HG03521 (cell line): ENCODE results near the gene MAP1S.
"Not testable (repeated sequence)": the region's sequence is repeated elsewhere in the genome, so short reads cannot be mapped to it uniquely, and the experiment has no call there.

Source experiments
- ATAC-seq: cut with Tn5 transposase; IDR thresholded peaks from one replicate; pipeline ENCODE4 v1.9.1; 2021; ENCODE audit warnings: mild to moderate bottlenecking, moderate library complexity; ENCODE audit not compliant: unreplicated experiment

Gene MAP1S

DNA sequence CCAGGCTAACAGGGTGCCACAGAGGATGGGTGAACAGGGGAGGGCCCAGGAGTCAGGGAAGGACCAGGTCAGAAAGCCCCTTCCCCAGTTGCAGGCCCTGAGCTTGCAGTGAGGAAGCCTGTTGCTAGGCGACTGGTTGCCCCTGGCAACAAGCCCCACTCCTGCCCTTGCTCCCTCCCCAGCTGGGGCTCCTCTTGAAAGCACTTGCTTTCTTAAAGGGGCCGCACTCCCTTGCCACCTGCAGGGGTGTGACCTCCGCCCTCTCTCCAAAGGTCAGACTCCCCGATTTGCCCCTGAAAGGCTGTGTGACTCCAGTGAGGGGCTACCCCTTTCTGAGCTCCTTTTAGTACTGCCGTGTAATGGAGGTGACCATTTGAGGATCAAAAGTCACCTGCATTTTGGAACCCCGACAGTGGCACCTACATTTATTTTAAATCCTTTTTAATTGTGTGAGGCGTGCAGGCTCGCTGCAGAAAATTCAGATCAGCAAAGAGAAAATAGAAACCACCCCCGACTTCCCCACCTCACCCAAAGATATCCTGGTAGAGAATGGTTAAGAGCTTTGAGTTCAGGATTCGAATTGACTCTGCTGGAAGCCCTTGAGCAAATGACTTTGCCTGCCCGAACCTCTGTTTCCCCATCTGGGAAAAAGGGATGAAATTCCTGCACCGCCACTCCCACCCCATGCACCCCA is 36.8 kb downstream of the MAP1S start:
- peak; percentile 32 for ATAC-seq

DNA sequence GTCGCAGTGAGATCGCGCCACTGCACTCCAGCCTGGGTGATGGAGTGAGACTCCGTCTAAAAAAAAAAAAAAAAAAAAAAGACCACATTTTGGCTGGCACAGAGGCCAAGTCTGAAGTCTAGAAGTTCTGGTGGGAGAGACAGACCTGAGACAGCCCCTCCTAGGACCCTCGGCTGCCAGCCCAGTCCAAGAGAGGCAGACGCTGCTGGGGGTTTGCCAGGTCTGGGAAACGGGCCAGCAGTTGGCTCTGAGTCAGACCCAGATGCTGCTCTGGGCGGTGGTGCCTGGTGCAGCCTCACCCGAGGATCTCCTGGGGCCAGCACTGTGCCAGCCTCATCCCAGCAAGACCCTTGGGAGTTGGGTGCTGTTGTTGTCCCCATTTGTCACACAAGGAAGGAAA is 37.8 kb downstream of the MAP1S start:
- ATAC-seq: no peak

DNA sequence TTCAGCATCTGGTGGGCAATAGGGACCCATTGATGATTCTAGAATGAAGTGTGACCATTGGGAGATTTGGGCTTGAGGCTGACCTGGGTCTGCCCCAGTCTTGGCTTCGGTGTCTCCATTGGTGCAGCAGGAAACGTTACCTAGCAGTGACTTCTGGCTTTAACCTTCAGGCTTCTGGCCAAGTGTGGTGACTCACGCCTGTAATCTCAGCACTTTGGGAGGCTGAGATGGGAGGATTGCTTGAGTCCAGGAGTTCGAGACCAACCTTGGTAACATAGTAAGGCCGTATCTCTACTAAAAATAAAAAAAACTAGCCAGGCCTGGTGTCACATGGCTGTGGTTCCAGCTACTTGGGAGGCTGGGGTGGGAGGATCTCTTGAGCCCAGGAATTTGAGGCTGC is 39.2 kb downstream of the MAP1S start:
- no peak for ATAC-seq

DNA sequence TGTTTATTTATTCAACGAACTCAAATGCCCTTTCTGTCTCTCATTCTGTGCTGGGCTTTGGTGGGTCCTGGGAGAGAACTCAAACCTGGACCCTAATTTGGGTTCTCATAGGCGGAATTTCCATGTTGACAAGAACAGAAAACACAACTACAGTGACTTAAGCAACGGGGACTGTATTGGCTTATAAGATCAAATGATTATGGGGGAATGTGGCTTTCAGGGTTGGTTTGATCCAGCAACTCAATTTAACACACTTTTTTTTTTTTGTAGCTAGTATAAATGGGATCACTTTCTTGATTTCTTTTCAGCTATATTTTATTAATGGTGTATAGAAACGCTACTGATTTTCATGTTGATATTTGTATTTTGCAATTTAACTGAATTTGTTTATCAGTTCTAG is 41.9 kb downstream of the MAP1S start:
- ATAC-seq: no peak

DNA sequence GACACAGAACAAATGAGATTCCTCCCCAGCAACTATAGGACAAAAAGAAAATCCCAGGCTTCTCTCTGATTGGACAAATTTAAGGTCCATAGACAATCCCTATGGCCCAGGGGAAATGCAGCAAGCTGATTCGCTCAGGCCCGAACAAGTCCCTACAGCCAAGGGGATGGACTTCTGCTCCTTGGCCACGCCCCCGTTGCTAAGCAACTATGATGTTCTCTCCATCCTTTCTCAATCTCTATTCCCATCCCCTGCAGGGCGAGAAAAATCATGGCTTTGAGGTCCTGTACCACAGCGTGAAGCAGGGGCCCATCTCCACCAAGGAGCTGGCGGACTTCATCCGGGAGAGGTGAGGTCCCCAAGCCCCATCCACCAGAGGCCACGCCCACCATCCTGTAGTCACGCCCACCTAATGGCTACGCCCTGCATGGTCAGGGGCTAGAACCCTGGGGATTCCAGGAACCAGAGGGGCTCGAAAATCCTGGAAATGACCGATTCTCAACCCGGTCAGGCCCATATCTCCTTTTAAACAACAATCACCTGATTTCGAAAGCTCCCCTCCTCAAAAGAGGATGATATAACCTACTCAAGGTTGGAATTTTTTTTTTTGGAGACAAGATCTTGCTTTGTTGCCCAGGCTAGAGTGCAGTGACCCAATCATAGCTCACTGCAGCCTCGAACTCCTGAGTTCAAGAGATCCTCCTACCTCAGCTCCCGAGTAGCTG is 43.4 kb downstream of the MAP1S start:
- no peak for ATAC-seq

DNA sequence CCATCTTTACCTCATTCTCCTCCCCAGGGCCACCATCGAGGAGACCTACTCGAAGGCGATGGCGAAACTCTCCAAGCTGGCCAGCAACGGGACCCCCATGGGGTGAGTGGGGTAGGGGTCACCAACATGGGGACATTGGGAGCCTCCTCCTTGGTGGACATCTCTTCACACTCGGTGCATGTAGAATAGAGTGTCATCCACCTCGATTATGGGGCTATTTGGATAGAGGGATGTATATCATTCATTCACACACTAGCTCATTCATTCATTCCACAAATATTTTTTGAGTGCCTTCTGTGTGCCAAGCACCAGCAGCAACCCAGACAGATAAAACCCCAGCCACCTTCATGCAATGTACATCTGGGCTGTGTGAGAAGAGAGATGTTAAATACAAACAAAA is 45.1 kb downstream of the MAP1S start:
- no peak for ATAC-seq

DNA sequence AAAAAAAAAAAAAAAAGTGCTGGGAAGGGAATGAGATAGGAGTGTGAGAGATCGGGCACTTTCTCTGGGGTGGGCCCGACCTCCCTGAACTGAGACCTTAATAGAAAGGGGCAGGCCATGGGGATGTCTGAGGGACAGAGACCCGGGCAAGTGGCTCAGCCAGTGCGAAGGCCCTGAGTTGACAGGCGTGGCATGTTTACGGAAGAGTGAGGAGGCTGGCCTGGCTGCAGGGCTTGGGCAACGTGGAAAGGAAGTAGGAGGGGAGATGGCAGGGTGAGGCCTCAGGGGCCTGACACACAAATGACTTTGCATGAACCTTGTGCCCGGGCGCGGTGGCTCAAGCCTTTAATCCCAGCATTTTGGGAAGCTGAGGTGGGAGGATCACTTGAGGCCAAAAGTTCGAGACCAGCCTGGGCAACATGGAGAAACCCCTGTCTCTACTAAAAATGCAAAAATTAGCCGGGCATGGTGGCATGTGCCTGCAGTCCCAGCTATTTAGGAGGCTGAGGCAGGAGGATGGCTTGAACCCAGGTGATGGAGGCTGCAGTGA is 45.9 kb downstream of the MAP1S start:
- no peak for ATAC-seq

DNA sequence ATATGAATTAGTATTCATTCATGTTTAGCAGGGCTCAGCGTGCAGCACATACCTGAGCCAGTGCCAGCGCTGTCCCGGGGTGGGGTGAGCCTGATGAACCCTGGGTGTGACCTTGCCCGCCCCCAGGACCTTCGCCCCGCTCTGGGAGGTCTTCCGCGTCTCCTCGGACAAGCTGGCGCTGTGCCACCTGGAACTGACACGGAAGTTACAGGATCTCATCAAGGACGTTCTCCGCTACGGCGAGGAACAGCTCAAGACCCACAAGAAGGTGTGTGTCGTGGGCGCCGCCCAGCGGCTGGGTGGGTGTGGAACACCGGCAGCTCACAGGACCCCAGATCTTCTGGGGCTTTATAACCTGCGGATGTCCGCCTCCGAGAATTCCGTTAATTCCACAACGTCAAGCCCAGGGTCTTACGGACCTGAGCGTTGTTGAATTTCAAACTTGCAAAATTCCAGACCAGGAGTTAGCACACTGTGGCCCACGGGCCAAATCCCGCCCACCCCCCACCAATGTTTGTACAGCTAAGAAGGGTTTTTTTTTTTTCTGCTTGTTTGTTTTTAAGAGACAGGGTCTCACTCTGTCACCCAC is 47.4 kb downstream of the MAP1S start:
- no peak for ATAC-seq

DNA sequence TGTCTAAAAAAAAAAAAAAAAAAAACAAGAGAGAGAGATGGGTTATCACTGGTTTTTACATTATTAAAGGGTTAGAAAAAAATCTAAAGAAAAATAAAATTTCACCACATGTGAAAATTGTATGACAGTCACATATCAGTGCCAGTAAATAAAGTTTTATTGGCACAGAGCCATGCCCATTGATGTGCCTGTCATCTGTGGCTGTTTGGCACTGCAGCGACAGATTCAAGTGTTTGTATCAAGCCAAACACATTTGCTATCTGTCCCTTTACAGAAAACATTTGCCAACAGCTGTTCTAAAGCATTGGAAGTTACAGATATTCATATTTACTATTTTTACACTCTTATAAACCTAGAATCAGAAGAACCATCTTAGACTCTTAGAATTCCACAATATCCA is 48.3 kb downstream of the MAP1S start:
- ATAC-seq: no peak

DNA sequence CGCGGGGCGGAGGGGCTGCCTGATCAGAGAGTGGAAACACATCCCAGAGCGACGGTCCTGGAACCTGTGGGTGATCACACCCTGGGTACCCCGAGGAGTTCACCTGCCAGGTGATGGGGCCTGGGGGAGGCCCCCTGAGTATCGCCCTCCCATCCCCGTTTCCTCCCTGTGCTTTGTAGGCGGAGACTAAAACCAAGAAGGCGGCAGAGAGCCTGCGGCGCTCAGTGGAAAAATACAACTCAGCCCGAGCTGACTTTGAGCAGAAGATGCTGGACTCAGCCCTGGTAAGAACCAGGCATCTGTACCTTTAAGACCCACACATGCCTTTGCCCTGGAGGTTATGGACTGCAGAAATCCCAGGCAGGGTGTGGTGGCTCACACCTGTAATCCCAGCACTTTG is 51.3 kb downstream of the MAP1S start:
- ATAC-seq: no peak

DNA sequence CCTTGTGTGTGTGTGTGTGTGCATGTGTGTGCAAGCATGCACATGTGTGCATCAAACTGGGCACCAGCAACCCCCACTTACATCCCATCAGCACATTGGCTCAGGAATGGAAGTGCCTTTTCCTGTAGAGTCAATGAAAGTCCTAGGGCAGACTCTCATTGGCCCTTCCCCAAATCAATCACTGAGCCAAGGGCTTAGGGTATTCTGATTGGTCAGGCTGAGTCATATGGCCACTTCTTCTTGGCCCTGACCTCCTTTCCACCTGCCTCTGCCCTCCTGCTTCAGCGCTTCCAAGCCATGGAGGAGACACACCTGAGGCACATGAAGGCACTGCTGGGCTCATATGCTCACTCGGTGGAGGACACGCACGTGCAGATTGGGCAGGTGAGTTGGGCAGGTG is 52.9 kb downstream of the MAP1S start:
- ATAC-seq: no peak

DNA sequence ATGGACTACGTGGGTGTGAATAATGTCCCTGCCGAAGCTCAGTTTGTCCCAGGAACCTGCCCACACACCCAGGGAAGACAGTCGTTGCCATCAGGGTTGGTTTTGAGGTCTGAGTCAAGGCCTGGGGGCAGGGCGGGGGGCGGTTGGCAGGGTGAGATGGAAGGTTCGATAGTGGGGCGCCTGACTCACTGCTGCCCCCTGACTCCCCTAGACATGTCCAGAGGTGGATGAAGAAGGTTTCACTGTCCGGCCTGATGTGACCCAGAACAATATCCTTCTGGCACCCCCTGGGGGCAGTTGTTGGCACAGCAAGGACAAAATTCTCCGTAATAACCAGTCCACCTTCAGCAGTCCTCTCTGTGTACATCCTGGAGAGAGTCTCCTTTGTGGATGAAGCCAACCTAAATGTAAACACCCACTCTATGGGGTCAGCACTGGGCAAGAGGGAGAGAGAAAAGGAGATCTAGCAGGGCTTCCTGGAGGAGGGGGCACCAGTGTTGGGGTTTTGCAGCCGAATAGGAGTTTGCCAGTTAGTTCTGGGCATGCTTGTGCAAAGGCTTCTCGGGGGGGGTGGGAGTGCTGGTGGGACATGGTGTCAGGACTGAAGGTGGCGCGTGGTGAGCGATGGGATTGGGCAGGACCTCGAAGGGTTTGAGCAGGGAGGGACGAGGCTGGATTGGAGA is 56.1 kb downstream of the MAP1S start:
- ATAC-seq: no peak

DNA sequence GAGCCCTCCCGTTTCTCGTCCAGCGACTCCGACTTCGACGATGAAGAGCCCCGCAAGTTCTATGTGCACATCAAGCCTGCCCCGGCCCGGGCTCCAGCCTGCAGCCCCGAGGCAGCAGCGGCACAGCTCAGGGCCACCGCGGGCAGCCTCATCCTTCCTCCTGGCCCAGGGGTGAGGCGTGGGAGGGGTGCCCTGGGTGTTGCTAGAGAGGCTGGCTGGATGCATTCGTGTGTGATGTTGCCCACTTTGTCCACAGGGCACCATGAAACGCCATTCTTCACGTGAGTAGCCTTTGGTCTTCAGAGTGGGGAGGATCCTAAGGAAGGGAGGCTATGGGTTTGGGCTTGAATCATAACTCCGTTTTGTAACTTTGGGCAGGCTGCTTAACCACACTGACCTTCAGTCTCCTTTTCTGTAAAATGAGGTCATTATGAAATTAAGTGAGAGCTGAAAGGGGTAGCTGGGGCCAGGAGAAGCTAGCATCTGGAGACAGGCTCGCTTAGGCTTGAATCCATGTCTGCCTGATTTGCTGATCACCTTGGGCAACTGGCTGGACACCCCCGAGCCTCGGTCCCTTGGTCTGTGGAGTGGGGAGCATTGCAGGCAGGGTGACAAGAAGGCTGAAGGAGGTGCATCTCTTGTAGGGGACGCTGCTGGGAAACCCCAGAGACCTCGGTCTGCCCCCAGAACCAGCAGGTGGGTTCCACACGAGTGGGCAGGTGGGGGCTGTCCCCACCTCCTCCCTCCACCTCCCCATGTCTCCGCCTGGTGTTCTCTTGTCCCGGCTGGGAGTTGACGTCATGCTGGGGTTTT is 56.9 kb downstream of the MAP1S start:
- peak; percentile 59 for ATAC-seq

DNA sequence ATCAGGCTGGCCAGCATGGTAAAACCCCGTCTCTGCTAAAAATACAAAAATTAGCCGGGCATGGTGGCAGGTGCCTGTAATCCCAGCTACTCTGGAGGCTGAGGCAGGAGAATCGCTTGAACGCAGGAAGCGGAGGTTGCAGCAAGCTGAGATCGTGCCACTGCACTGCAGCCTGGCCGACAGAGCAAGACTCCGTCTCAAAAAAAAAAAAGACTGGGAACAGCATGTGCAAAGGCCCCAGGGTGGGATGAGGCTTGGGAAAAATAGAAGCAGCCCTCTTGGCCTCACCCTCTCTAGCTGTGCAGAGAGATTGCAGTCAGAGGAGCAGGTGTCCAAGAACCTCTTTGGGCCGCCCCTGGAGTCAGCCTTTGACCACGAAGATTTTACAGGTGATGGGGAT is 58.6 kb downstream of the MAP1S start:
- not testable (repeated sequence) for ATAC-seq

DNA sequence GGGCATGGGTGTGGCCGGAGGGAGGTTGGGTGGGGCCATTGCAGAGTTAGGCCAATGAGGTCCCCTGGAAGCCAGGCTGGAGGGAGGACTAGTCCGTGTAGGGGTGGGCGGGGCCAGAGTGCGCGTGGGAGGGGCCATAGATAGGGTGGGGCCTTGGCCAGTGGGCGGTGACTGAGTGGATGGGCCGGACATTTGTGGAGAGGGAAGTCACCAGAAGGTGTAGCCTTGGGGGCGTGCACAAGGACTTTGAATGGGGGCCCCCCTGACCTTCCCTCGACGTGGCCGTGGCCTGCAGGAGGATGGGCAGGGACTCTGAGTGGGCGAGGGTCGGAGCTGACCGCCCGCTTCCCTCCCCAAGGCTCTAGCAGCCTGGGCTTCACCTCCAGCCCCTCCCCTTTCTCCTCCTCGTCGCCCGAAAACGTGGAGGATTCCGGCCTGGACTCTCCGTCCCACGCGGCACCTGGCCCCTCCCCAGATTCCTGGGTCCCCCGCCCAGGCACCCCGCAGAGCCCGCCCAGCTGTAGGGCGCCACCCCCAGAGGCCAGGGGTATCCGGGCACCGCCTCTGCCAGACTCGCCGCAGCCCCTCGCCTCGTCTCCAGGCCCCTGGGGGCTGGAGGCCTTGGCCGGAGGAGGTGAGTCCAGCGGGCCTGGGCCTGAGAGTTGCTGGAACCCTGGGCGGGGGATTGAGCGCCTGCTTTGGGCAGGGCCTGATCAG is 59.1 kb downstream of the MAP1S start:
- no peak for ATAC-seq

DNA sequence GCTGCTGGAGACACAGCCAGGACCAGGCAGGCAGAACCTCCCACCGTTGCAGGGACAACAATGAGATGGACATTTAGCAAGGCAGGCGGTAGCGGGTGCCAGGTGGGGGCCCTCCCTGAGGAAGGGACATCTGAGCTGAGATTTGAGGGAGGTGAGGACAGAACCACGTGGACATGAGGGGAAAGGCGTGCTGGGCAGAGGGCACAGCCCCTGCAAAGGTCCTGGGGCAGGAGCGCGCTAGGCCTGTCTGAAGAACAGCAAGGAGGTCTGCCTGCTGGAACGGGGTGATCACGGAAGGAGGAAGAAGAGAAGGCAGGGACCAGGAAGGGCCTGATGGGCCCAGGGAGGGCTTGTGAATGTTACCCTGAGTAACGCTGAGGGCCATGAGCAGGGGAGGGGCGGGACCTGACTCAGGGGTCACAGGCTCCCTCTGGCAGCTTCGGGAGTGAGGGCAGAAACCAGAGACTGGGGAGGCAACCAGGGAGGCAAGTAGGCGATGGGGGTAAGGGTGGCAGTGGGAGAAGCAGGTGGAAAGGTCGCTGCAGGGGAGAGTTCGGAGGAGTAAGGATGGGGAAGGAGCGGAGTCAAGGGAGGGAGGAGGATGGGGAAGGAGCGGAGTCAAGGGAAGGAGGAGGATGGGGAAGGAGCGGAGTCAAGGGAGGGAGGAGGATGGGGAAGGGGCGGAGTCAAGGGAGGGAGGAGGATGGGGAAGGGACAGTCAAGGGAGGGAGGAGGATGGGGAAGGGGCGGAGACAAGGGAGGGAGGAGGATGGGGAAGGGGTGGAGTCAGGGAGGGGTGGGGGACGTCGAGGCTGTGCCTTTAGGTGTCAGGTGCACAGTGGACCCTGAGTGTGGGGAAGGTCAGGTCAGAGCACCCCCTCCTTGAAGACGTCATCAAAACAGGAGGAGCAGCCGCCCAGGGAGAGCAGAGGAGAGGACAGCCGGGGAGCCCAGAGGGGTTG is 60.0 kb downstream of the MAP1S start:
- no peak for ATAC-seq

DNA sequence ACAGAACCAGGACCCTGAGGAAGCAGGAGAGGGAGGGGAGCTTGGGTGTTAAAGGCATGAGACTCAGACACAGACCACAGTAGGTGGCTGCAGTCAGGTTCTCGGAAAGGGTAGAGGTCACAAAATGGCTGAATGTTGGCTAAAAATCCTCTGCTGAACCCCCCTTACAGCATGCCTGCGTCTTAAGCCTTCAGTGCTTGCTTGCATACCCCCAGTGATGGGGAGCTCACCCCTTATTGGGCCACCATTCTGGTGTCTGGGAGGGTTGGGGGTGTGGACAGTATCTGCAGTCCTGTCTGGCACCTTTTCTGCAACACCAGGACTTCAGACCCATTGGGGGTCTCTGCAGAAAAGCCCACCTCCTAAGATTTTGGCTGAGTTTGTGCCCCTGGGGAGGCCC is 61.5 kb downstream of the MAP1S start:
- no peak for ATAC-seq

DNA sequence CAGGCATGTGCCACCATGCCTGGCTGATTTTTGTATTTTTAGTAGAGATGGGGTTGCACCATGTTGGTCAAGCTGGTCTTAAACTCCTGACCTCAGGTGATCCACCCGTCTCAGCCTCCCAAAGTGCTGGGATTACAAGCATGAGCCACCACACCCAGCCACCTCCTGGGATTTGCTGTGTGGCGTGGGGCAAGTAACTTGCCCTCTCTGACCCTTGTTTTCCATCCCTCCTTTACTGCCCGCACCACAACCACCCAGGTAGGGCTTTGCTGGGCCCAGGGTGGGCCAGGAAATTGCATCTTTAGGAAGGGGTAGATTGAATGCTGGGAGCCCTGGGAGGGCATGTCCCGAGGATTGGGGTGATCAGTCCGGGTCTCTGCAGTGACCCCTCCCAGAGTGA is 64.4 kb downstream of the MAP1S start:
- not testable (repeated sequence) for ATAC-seq
